Measurements from ENCODE around the gene SORCS2.

GRCh38 chr4:7200801-7201200 lies 8.5 kb downstream of the SORCS2 start:
- TF ChIP-seq GATA2 (IDR thresholded peaks at IDR 0.05; ENCODE audit: low read depth, low read length) (no peak), GATA3 (IDR thresholded peaks at IDR 0.05; ENCODE audit: low read depth, low read length) (no peak)

Data from SH-SY5Y (cell line).